ENCODE data around the gene NPLOC4. TPM values are rescaled to one million over a fixed set of nuclear protein-coding genes. Genes with fewer than 3 reads are reported as not detected.
A peak's percentile ranks its signal among the peaks of the same experiment; 100 is the strongest.

The NPLOC4 gene
- total and polyA plus RNA-seq, 9 of the 15 experiments (the other 6 are each of a cell fraction or from before 2014, with no cell fraction given): 1.5 to 116 (median 64.5) TPM

GRCh38 chr17:81641825-81642489 is 5.0 kb upstream of the NPLOC4 start:
- Histone ChIP-seq H2AFZ (ENCODE audit: low read depth, low read length) (no peak overlapping the region), H3K79me2 (ENCODE audit: control insufficient read depth, insufficient read depth, low read length) (peaks cover under 1% of the 10 kb centered on the region; the same call in 1 of the 3 replicates), H3K4me2 (ENCODE audit: insufficient read depth, low read length) (no peak overlapping the region), H3K27me3 (ENCODE audit: control insufficient read depth in 2 of 2, insufficient read depth in 2 of 2, low read length in 2 of 2) (no peaks in the 10 kb centered on the region), H3K4me1 (replicated peaks in 1 of 2; ENCODE audit: control insufficient read depth in 2 of 2, insufficient read depth in 2 of 2, low read length in 2 of 2) (peaks cover 26 to 50% of the 10 kb centered on the region in 2 experiments; a peak in 4 of 5 replicates), H3K9me3 (replicated peaks; ENCODE audit: control insufficient read depth, insufficient read depth, low read depth, low read length) (no peaks in the 10 kb centered on the region), H3K9ac (ENCODE audit: insufficient read depth in 1 of 2, low read depth in 2 of 2, low read length in 2 of 2) (peak overlapping the region in 1 of 2 experiments; percentile 77; a peak in 2 of 4 replicates), H3K27ac (ENCODE audit: extremely low read depth, low read depth, low read length) (no peak overlapping the region), H3K4me3 (no peak overlapping the region), H4K20me1 (replicated peaks; ENCODE audit: control insufficient read depth, insufficient read depth, low read length) (no peaks in the 10 kb centered on the region), H3K9me1 (ENCODE audit: control insufficient read depth, insufficient read depth, low read length) (no peaks in the 10 kb centered on the region), H3K36me3 (ENCODE audit: control insufficient read depth, insufficient read depth, low read length) (no peaks in the 10 kb centered on the region)
- ChIA-PET POLR2A (interaction anchor here (1.2 kb wide), 1 partner anchor 21 kb away, joined by 3 read pairs; no protein-coding TSS in a partner anchor), CTCF (ENCODE audit: low intra/inter-chr PET ratio) (no interaction called here)
- BruUV-seq (replicated peaks): no TSS peak
- WGBS (ENCODE audit: insufficient coverage, low coverage, missing lambda C conversion rate): 58% methylated on average over 17 of the region's 17 CpGs
- intact Hi-C loops (cut with micrococcal nuclease): no loop called here
- no peak for ATAC-seq
- peak in 1 of 4 experiments; percentile 11 for DNase-seq (ENCODE audit: extremely low read depth in 1 of 4, low spot score in 3 of 4)
- no peak for FAIRE-seq
- TF ChIP-seq FOSL1 (tag; conservative IDR thresholded peaks at IDR 0.05) (0 out of 2 replicates have a peak, but pooled peaks have one; percentile 18), ID3 (CRISPR knock-in tag; IDR thresholded peaks at IDR 0.05) (no peak), ID3 (tag; IDR thresholded peaks at IDR 0.05) (no peak), KLF6 (CRISPR knock-in tag; IDR thresholded peaks at IDR 0.05; ENCODE audit: borderline replicate concordance) (no peak)
- in situ Hi-C loops (cut with MboI): no loop called here

All from K562 (cell line).